T-cell (primary cell): ENCODE data around the gene NHSL2. TPM values are rescaled to one million over a fixed set of nuclear protein-coding genes. Genes with fewer than 3 reads are reported as not detected.

Experiments
- ATAC-seq, 4 experiments: fragments of 200-7000 bp in 3 of 4; fragments of 150-1000 bp in 1 of 4; cut with Tn5 transposase; replicated peaks in 1 of 4; 1 replicate in 3 of 4; 2 replicates in 1 of 4; pipeline ENCODE4 v1.10.0; 2021; ENCODE audit warnings: moderate library complexity in 3 of 4, mild to moderate bottlenecking in 2 of 4, moderate number of reproducible peaks in 1 of 4
- CTCF ChIA-PET, 2 donors: fragments of 300-600 bp; sonication (Branson Sonifier 250); formaldehyde crosslinking; loops; one replicate each; lab custom pipeline; 2022; ENCODE audit warnings: antibody characterized with exemption in 2 of 2; lab: Charles Lee
- POLR2A ChIA-PET, 2 donors: fragments of 300-600 bp; sonication (Branson Sonifier 250); formaldehyde crosslinking; loops; one replicate each; lab custom pipeline; 2022; ENCODE audit warnings: antibody characterized with exemption in 2 of 2; lab: Charles Lee
- DNase-seq, 35 experiments: peaks; one replicate each; pipeline versions ENCODE4 v3.0.0 to v3.0.0-alpha.2; 2013 to 2023
- H3K27ac ChIP-seq: one replicate; pipeline ENCODE4 v1.5.1; 2013; ENCODE audit warnings: low read length
- H3K27me3 ChIP-seq, 2 experiments: replicated peaks in 1 of 2; 1 replicate in 1 of 2; 2 replicates in 1 of 2; pipeline versions ENCODE4 v1.6.1 to v1.7.0; 2013; ENCODE audit warnings: low read length in 1 of 2, mixed read lengths in 1 of 2; ENCODE audit not compliant: control insufficient read depth in 2 of 2, insufficient read depth in 2 of 2; ENCODE audit errors: extremely low read depth in 1 of 2
- H3K36me3 ChIP-seq, 2 donors: 1 replicate in 1 of 2; 2 replicates in 1 of 2; pipeline versions ENCODE4 v1.6.1 to v1.7.0; 2013; ENCODE audit warnings: low read length in 1 of 2; ENCODE audit not compliant: control insufficient read depth in 2 of 2, insufficient read depth in 1 of 2; ENCODE audit errors: extremely low read depth in 1 of 2
- H3K4me1 ChIP-seq, 2 experiments: 1 replicate in 1 of 2; 2 replicates in 1 of 2; pipeline versions ENCODE4 v1.6.1 to v1.7.0; 2013; ENCODE audit warnings: low read length in 2 of 2, mixed read lengths in 1 of 2; ENCODE audit not compliant: insufficient read depth in 2 of 2, control insufficient read depth in 1 of 2; ENCODE audit errors: extremely low read depth in 1 of 2
- H3K4me3 ChIP-seq, 2 donors: 1 replicate in 1 of 2; 2 replicates in 1 of 2; pipeline versions ENCODE4 v1.5.1 to v1.7.0; 2013; ENCODE audit warnings: mild to moderate bottlenecking in 2 of 2, low read length in 1 of 2, moderate library complexity in 1 of 2; ENCODE audit not compliant: control insufficient read depth in 1 of 2; ENCODE audit errors: extremely low read depth in 1 of 2
- H3K9me3 ChIP-seq: 2 replicates; pipeline ENCODE4 v1.7.0; 2013
- H3K27ac Mint-ChIP-seq, 2 donors: one replicate each; pipeline ENCODE4 v1.8.0; 2020 to 2021; ENCODE audit warnings: mild to moderate bottlenecking in 2 of 2, mixed read lengths in 2 of 2
- H3K27me3 Mint-ChIP-seq, 2 donors: one replicate each; pipeline ENCODE4 v1.8.0; 2021 to 2022; ENCODE audit warnings: mixed read lengths in 2 of 2
- H3K36me3 Mint-ChIP-seq: one replicate; pipeline ENCODE4 v1.8.0; 2021; ENCODE audit warnings: mixed read lengths
- H3K4me1 Mint-ChIP-seq, 3 donors: one replicate each; pipeline ENCODE4 v1.8.0; 2020 to 2022; ENCODE audit warnings: mixed read lengths in 3 of 3, mild to moderate bottlenecking in 1 of 3
- H3K4me3 Mint-ChIP-seq, 3 donors: one replicate each; pipeline ENCODE4 v1.8.0; 2020 to 2022; ENCODE audit warnings: mild to moderate bottlenecking in 3 of 3, mixed read lengths in 3 of 3, moderate library complexity in 3 of 3
- H3K9me3 Mint-ChIP-seq, 3 donors: one replicate each; pipeline ENCODE4 v1.8.0; 2020 to 2022; ENCODE audit warnings: mixed read lengths in 3 of 3
- WGBS: methylation state at CpG from one replicate; pipeline ENCODE4 v1.1.5; 2013; ENCODE audit warnings: missing lambda C conversion rate; ENCODE audit not compliant: insufficient coverage; 5-methylcytosine and 5-hydroxymethylcytosine counted together
- total RNA-seq, 35 experiments: library from RNA in 6 of 35; stranded (reverse) in 6 of 35; fragments of 120-200 nt in 1 of 35; gene quantifications; one replicate each; pipeline versions ENCODE4 v1.2.1 to v1.2.4 and lab custom pipeline; 2013 to 2026

Gene NHSL2
- total RNA-seq, 5 donors from 2014 or later (not counting 1 experiment from before 2014, with no cell fraction given), result 3.3 to 11.7 (median 8.1) TPM

- peaks cover 0 to 2% of the 10 kb centered on the region in 2 experiments for H3K27me3 ChIP-seq
- H3K27ac Mint-ChIP-seq, result no peak overlapping the region
- no peaks in the 10 kb centered on the region for H3K9me3 Mint-ChIP-seq
- H3K27ac ChIP-seq, result no peak overlapping the region
- peaks cover 0 to 2% (median 0%) of the 10 kb centered on the region in 3 donors for H3K4me1 Mint-ChIP-seq
- H3K4me3 Mint-ChIP-seq, result no peak overlapping the region
- ChIA-PET CTCF (interaction anchor here in 1 of 2 donors (1.1 kb wide), 1 partner anchor 20 kb away, joined by 3 read pairs; no protein-coding TSS in a partner anchor), POLR2A (no interaction called here)
- no peak overlapping the region for H3K4me3 ChIP-seq
- H3K9me3 ChIP-seq, result no peaks in the 10 kb centered on the region
- DNase-seq, result no peak
- ATAC-seq, result no peak
- no peaks in the 10 kb centered on the region for H3K36me3 Mint-ChIP-seq
- H3K4me1 ChIP-seq, result no peaks in the 10 kb centered on the region
- H3K36me3 ChIP-seq, result no peaks in the 10 kb centered on the region
- peaks cover 3 to 20% of the 10 kb centered on the region in 2 donors for H3K27me3 Mint-ChIP-seq
- no CpG with 5 or more reads among the region's 2 CpGs for WGBS
Measured at GRCh38 chrX:72001906-72002305, 91.3 kb downstream of the NHSL2 start.

- ATAC-seq, result no peak
- Mint-ChIP-seq H3K9me3 (no peaks in the 10 kb centered on the region), H3K4me1 (peaks cover 0 to 2% (median 0%) of the 10 kb centered on the region in 3 donors), H3K27me3 (peaks cover 3 to 23% of the 10 kb centered on the region in 2 donors), H3K27ac (no peak overlapping the region), H3K36me3 (no peaks in the 10 kb centered on the region), H3K4me3 (no peak overlapping the region)
- H3K36me3 ChIP-seq, result no peaks in the 10 kb centered on the region
- peaks cover 0 to 2% of the 10 kb centered on the region in 2 experiments for H3K27me3 ChIP-seq
- no peak overlapping the region for H3K4me3 ChIP-seq
- 89% methylated on average over 4 of the region's 6 CpGs for WGBS
- no peak for DNase-seq
- POLR2A ChIA-PET, result no interaction called here
- no peak overlapping the region for H3K27ac ChIP-seq
- H3K4me1 ChIP-seq, result no peaks in the 10 kb centered on the region
- no peaks in the 10 kb centered on the region for H3K9me3 ChIP-seq
- CTCF ChIA-PET, result no interaction called here
Measured at GRCh38 chrX:72002875-72003274, 92.2 kb downstream of the NHSL2 start.

- no peaks in the 10 kb centered on the region for H3K36me3 ChIP-seq
- H3K27ac Mint-ChIP-seq, result no peak overlapping the region
- 48% methylated on average over 2 of the region's 17 CpGs for WGBS
- peaks cover 3 to 23% of the 10 kb centered on the region in 2 donors for H3K27me3 Mint-ChIP-seq
- CTCF ChIA-PET, result interaction anchor here (0.7 to 1.4 kb wide), 2 partner anchors 9 to 1352 kb away, joined by 4 to 8 read pairs; no protein-coding TSS in a partner anchor
- no peaks in the 10 kb centered on the region for H3K9me3 ChIP-seq
- H3K36me3 Mint-ChIP-seq, result no peaks in the 10 kb centered on the region
- peaks cover 0 to 2% of the 10 kb centered on the region in 2 experiments for H3K27me3 ChIP-seq
- no peaks in the 10 kb centered on the region for H3K9me3 Mint-ChIP-seq
- H3K4me3 ChIP-seq, result no peak overlapping the region
- peaks cover 0 to under 1% (median 0%) of the 10 kb centered on the region in 3 donors for H3K4me1 Mint-ChIP-seq
- no peak overlapping the region for H3K4me3 Mint-ChIP-seq
- no peak for ATAC-seq
- POLR2A ChIA-PET, result no interaction called here
- no peak for DNase-seq
- no peaks in the 10 kb centered on the region for H3K4me1 ChIP-seq
- H3K27ac ChIP-seq, result no peak overlapping the region
Measured at GRCh38 chrX:72003811-72004750, 93.4 kb downstream of the NHSL2 start.

- no peak overlapping the region for H3K27ac Mint-ChIP-seq
- H3K4me3 ChIP-seq, result no peak overlapping the region
- WGBS, result no CpG with 5 or more reads among the region's 2 CpGs
- H3K27me3 Mint-ChIP-seq, result peaks cover 5 to 23% of the 10 kb centered on the region in 2 donors
- ATAC-seq (no peak), DNase-seq (no peak)
- no peaks in the 10 kb centered on the region for H3K9me3 ChIP-seq
- no peaks in the 10 kb centered on the region for H3K9me3 Mint-ChIP-seq
- peaks cover 0 to 2% of the 10 kb centered on the region in 2 experiments for H3K27me3 ChIP-seq
- H3K4me1 Mint-ChIP-seq, result no peaks in the 10 kb centered on the region
- no peaks in the 10 kb centered on the region for H3K36me3 ChIP-seq
- no peaks in the 10 kb centered on the region for H3K4me1 ChIP-seq
- POLR2A ChIA-PET, result interaction anchor here in 1 of 2 donors (0.6 kb wide), 1 partner anchor 1450 kb away, joined by 4 read pairs; no protein-coding TSS in a partner anchor
- no peak overlapping the region for H3K27ac ChIP-seq
- CTCF ChIA-PET, result interaction anchor here in 1 of 2 donors (0.7 kb wide), 1 partner anchor 1351 kb away, joined by 8 read pairs; no protein-coding TSS in a partner anchor
- no peaks in the 10 kb centered on the region for H3K36me3 Mint-ChIP-seq
- H3K4me3 Mint-ChIP-seq, result no peak overlapping the region
Measured at GRCh38 chrX:72005046-72005445, 94.4 kb downstream of the NHSL2 start.

GRCh38 chrX:72006461-72006860, 95.8 kb downstream of the NHSL2 start:
- POLR2A ChIA-PET, result no interaction called here
- no peak overlapping the region for H3K4me3 Mint-ChIP-seq
- Histone ChIP-seq H3K4me3 (no peak overlapping the region), H3K9me3 (no peaks in the 10 kb centered on the region), H3K36me3 (no peaks in the 10 kb centered on the region), H3K27me3 (peaks cover 0 to 2% of the 10 kb centered on the region in 2 experiments), H3K27ac (no peak overlapping the region), H3K4me1 (no peaks in the 10 kb centered on the region)
- peaks cover 4 to 17% of the 10 kb centered on the region in 2 donors for H3K27me3 Mint-ChIP-seq
- H3K27ac Mint-ChIP-seq, result no peak overlapping the region
- ATAC-seq (no peak), DNase-seq (no peak)
- H3K9me3 Mint-ChIP-seq, result no peaks in the 10 kb centered on the region
- no peaks in the 10 kb centered on the region for H3K4me1 Mint-ChIP-seq
- H3K36me3 Mint-ChIP-seq, result no peaks in the 10 kb centered on the region
- CTCF ChIA-PET, result interaction anchor here in 1 of 2 donors (0.6 kb wide), 1 partner anchor 84 kb away, joined by 3 read pairs; no protein-coding TSS in a partner anchor
- WGBS, result no CpG with 5 or more reads among the region's 4 CpGs

- ATAC-seq, result no peak
- no peaks in the 10 kb centered on the region for H3K27me3 ChIP-seq
- Mint-ChIP-seq H3K27ac (no peak overlapping the region), H3K4me3 (no peak overlapping the region), H3K36me3 (no peaks in the 10 kb centered on the region), H3K9me3 (no peaks in the 10 kb centered on the region), H3K27me3 (peaks cover 1 to 5% of the 10 kb centered on the region in 2 donors), H3K4me1 (no peaks in the 10 kb centered on the region)
- H3K36me3 ChIP-seq, result no peaks in the 10 kb centered on the region
- ChIA-PET POLR2A (no interaction called here), CTCF (no interaction called here)
- H3K27ac ChIP-seq, result no peak overlapping the region
- H3K4me3 ChIP-seq, result no peak overlapping the region
- H3K4me1 ChIP-seq, result no peaks in the 10 kb centered on the region
- H3K9me3 ChIP-seq, result no peaks in the 10 kb centered on the region
- DNase-seq, result no peak
- WGBS, result 100% methylated on average over 1 of the region's 2 CpGs
Measured at GRCh38 chrX:72009731-72010130, 99.1 kb downstream of the NHSL2 start.
